ENCODE measurements around the gene PLA2G12A. TPM values are rescaled to one million over a fixed set of nuclear protein-coding genes. Genes with fewer than 3 reads are reported as not detected.

PLA2G12A gene
- polyA plus RNA-seq, 2 of the 4 experiments (the other 2 are of a cell fraction) = 9.8 to 39.3 TPM

GRCh38 chr4:109749388-109750082 is 19.7 kb upstream of the PLA2G12A start:
- TF ChIP-seq RAD21 (conservative IDR thresholded peaks at IDR 0.05 in 1 of 2, IDR thresholded peaks at IDR 0.05 in 1 of 2) (no peak), KDM5A (IDR thresholded peaks at IDR 0.05) (no peak), POLR2AphosphoS2 (conservative IDR thresholded peaks at IDR 0.05; ENCODE audit: low read length) (no peak), MAFK (IDR thresholded peaks at IDR 0.05; ENCODE audit: partially characterized antibody) (no peak), EP300 (IDR thresholded peaks at IDR 0.05) (no peak), RFX5 (IDR thresholded peaks at IDR 0.05) (no peak), USF2 (IDR thresholded peaks at IDR 0.05) (no peak), NPAS2 (CRISPR knock-in tag; IDR thresholded peaks at IDR 0.05; ENCODE audit: borderline replicate concordance) (no peak)
- H3K4me3 ChIP-seq = no peak overlapping the region
- POLR2A ChIA-PET = no interaction called here
- WGBS (ENCODE audit: missing lambda C conversion rate) = 77% methylated on average over 7 of the region's 7 CpGs
- no peak overlapping the region for H3K4me2 ChIP-seq
- no peak for FAIRE-seq
- no peaks in the 10 kb centered on the region for H3K4me1 ChIP-seq
- no peaks in the 10 kb centered on the region for H3K9me3 ChIP-seq
- no peak for ATAC-seq
- CTCF ChIA-PET = interaction anchor here (0.6 kb wide), 1 partner anchor 316 kb away, joined by 3 read pairs; no protein-coding TSS in a partner anchor
- no peak overlapping the region for H3K27ac ChIP-seq
- DNase-seq (ENCODE audit: low read depth in 1 of 2, low spot score in 1 of 2) = no peak

GRCh38 chr4:109748114-109748513 is 18.2 kb upstream of the PLA2G12A start:
- 48% methylated on average over 1 of the region's 1 CpG for WGBS (ENCODE audit: missing lambda C conversion rate)
- Histone ChIP-seq H3K4me3 (no peak overlapping the region), H3K4me1 (no peaks in the 10 kb centered on the region), H3K27ac (no peak overlapping the region), H3K4me2 (no peak overlapping the region), H3K9me3 (no peaks in the 10 kb centered on the region)
- ATAC-seq = no peak
- ChIA-PET CTCF (interaction anchor here (1.5 kb wide), 1 partner anchor 18 kb away, joined by 3 read pairs; no protein-coding TSS in a partner anchor), POLR2A (no interaction called here)
- FAIRE-seq = no peak
- no peak for TF ChIP-seq ESRRA (IDR thresholded peaks at IDR 0.05; ENCODE audit: borderline replicate concordance, low read length)
- no peak for DNase-seq (ENCODE audit: low read depth in 1 of 2, low spot score in 1 of 2)

- no peak overlapping the region for H3K4me3 ChIP-seq
- TF ChIP-seq NFE2L2 (conservative IDR thresholded peaks at IDR 0.05; ENCODE audit: low read length) = no peak
- no peak for TF ChIP-seq ELK1 (IDR thresholded peaks at IDR 0.05; ENCODE audit: low read depth, low read length)
- TF ChIP-seq BCL3 (IDR thresholded peaks at IDR 0.05) = no peak
- no peak for TF ChIP-seq EHMT2 (IDR thresholded peaks at IDR 0.05; ENCODE audit: low read depth)
- no peak for TF ChIP-seq ZFP36 (IDR thresholded peaks at IDR 0.05; ENCODE audit: borderline replicate concordance, partially characterized antibody)
- TF ChIP-seq NR3C1 (IDR thresholded peaks at IDR 0.05) = no peak
- TF ChIP-seq BHLHE40 (IDR thresholded peaks at IDR 0.05; ENCODE audit: low read depth, low read length) = no peak
- no peak for TF ChIP-seq JUN (IDR thresholded peaks at IDR 0.05)
- no peak for TF ChIP-seq SMC3 (IDR thresholded peaks at IDR 0.05)
- no peak for TF ChIP-seq ATOH8 (CRISPR knock-in tag; IDR thresholded peaks at IDR 0.05; ENCODE audit: low read depth)
- TF ChIP-seq FOSL2 (IDR thresholded peaks at IDR 0.05) = no peak
- TF ChIP-seq FOSL2 (CRISPR knock-in tag; IDR thresholded peaks at IDR 0.05) = no peak
- no peak for TF ChIP-seq EHF (CRISPR knock-in tag; IDR thresholded peaks at IDR 0.05)
- no peak for TF ChIP-seq HEYL (CRISPR knock-in tag; IDR thresholded peaks at IDR 0.05)
- no peak for TF ChIP-seq ZNF302 (CRISPR knock-in tag; IDR thresholded peaks at IDR 0.05)
- no peak for TF ChIP-seq TFCP2L1 (CRISPR knock-in tag; IDR thresholded peaks at IDR 0.05)
- TF ChIP-seq MAX (IDR thresholded peaks at IDR 0.05) = no peak
- no peak for FAIRE-seq
- WGBS (ENCODE audit: missing lambda C conversion rate) = 12% methylated on average over 2 of the region's 2 CpGs
- no peaks in the 10 kb centered on the region for H3K4me1 ChIP-seq
- H3K4me2 ChIP-seq = no peak overlapping the region
- ChIA-PET POLR2A (no interaction called here), CTCF (no interaction called here)
- H3K9me3 ChIP-seq = no peaks in the 10 kb centered on the region
- DNase-seq (ENCODE audit: low read depth in 1 of 2, low spot score in 1 of 2) = no peak
- no peak overlapping the region for H3K27ac ChIP-seq
- ATAC-seq = no peak
Measured at GRCh38 chr4:109746728-109747127, 16.9 kb upstream of the PLA2G12A start.

All from A549 (cell line).